Measurements from ENCODE around the gene USF1.
"Not testable (repeated sequence)": the region's sequence is repeated elsewhere in the genome, so short reads cannot be mapped to it uniquely, and the experiment has no call there.

USF1 gene

GRCh38 chr1:161070761-161071160 lies 25.0 kb upstream of the USF1 start:
- peaks cover 25% of the 10 kb centered on the region for H3K36me3 Mint-ChIP-seq (ENCODE audit: low read depth)
- peaks cover 47% of the 10 kb centered on the region for H3K4me1 Mint-ChIP-seq (ENCODE audit: low read depth)
- peak overlapping the region; percentile 31 for H3K4me3 Mint-ChIP-seq
- no peaks in the 10 kb centered on the region for H3K27me3 Mint-ChIP-seq (ENCODE audit: low read depth)
- H3K27ac Mint-ChIP-seq = peak overlapping the region; percentile 100
- no peaks in the 10 kb centered on the region for H3K9me3 Mint-ChIP-seq

- H3K27me3 Mint-ChIP-seq (ENCODE audit: low read depth) = no peaks in the 10 kb centered on the region
- peaks cover 47% of the 10 kb centered on the region for H3K4me1 Mint-ChIP-seq (ENCODE audit: low read depth)
- no peaks in the 10 kb centered on the region for H3K9me3 Mint-ChIP-seq
- H3K36me3 Mint-ChIP-seq (ENCODE audit: low read depth) = peaks cover 25% of the 10 kb centered on the region
- H3K4me3 Mint-ChIP-seq = peak within 1 kb of the TSS; percentile 100
- H3K27ac Mint-ChIP-seq = peak within 1 kb of the TSS; percentile 100
Observed at GRCh38 chr1:161069731-161070270, 24.0 kb upstream of the USF1 start, which contains the start of gene ARHGAP30. Gene ARHGAP30, minus strand, starts transcription at chr1:161069891. Its CDS starts 267 bp downstream, at chr1:161069624.

- Mint-ChIP-seq H3K4me1 (ENCODE audit: low read depth) (peaks cover 52% of the 10 kb centered on the region), H3K27me3 (ENCODE audit: low read depth) (no peaks in the 10 kb centered on the region), H3K9me3 (no peaks in the 10 kb centered on the region), H3K27ac (peak overlapping the region; percentile 100), H3K36me3 (ENCODE audit: low read depth) (peaks cover 30% of the 10 kb centered on the region), H3K4me3 (peak overlapping the region; percentile 100)
Observed at GRCh38 chr1:161069241-161069640, 23.5 kb upstream of the USF1 start.

- Mint-ChIP-seq H3K27me3 (ENCODE audit: low read depth) (no peaks in the 10 kb centered on the region), H3K4me3 (peak overlapping the region; percentile 100), H3K27ac (peak overlapping the region; percentile 100), H3K36me3 (ENCODE audit: low read depth) (peaks cover 36% of the 10 kb centered on the region), H3K4me1 (ENCODE audit: low read depth) (peaks cover 55% of the 10 kb centered on the region), H3K9me3 (no peaks in the 10 kb centered on the region)
Observed at GRCh38 chr1:161068306-161069234, 22.8 kb upstream of the USF1 start.

- peak overlapping the region; percentile 93 for H3K27ac Mint-ChIP-seq
- H3K4me1 Mint-ChIP-seq (ENCODE audit: low read depth) = peaks cover 54% of the 10 kb centered on the region
- H3K27me3 Mint-ChIP-seq (ENCODE audit: low read depth) = no peaks in the 10 kb centered on the region
- no peaks in the 10 kb centered on the region for H3K9me3 Mint-ChIP-seq
- H3K4me3 Mint-ChIP-seq = peak overlapping the region; percentile 100
- H3K36me3 Mint-ChIP-seq (ENCODE audit: low read depth) = peaks cover 47% of the 10 kb centered on the region
Observed at GRCh38 chr1:161066694-161067093, 20.9 kb upstream of the USF1 start.

GRCh38 chr1:161065681-161066080 lies 19.9 kb upstream of the USF1 start:
- not testable (repeated sequence) for H3K27ac Mint-ChIP-seq
- H3K4me1 Mint-ChIP-seq (ENCODE audit: low read depth) = peaks cover 49% of the 10 kb centered on the region

GRCh38 chr1:161063936-161064335 lies 18.2 kb upstream of the USF1 start:
- H3K4me1 Mint-ChIP-seq (ENCODE audit: low read depth) = peaks cover 41% of the 10 kb centered on the region
- peaks cover 55% of the 10 kb centered on the region for H3K36me3 Mint-ChIP-seq (ENCODE audit: low read depth)
- H3K4me3 Mint-ChIP-seq = peak overlapping the region; percentile 80
- H3K27ac Mint-ChIP-seq = peak overlapping the region; percentile 77
- not testable (repeated sequence) for H3K9me3 Mint-ChIP-seq; H3K27me3 Mint-ChIP-seq (ENCODE audit: low read depth)

More at GRCh38 chr1:161065681-161066080, 19.9 kb upstream of the USF1 start:
- not testable (repeated sequence) for H3K4me3 Mint-ChIP-seq; H3K27me3 Mint-ChIP-seq (ENCODE audit: low read depth); H3K9me3 Mint-ChIP-seq
- peaks cover 47% of the 10 kb centered on the region for H3K36me3 Mint-ChIP-seq (ENCODE audit: low read depth)

- Mint-ChIP-seq H3K9me3 (no peaks in the 10 kb centered on the region), H3K27me3 (ENCODE audit: low read depth) (no peaks in the 10 kb centered on the region), H3K36me3 (ENCODE audit: low read depth) (peaks cover 44% of the 10 kb centered on the region), H3K4me1 (ENCODE audit: low read depth) (peaks cover 34% of the 10 kb centered on the region), H3K4me3 (no peak overlapping the region), H3K27ac (no peak overlapping the region)
Observed at GRCh38 chr1:161061419-161061818, 15.6 kb upstream of the USF1 start.

GRCh38 chr1:161059293-161059692 lies 13.5 kb upstream of the USF1 start:
- no peak overlapping the region for H3K4me3 Mint-ChIP-seq
- H3K9me3 Mint-ChIP-seq = no peaks in the 10 kb centered on the region
- peaks cover 44% of the 10 kb centered on the region for H3K36me3 Mint-ChIP-seq (ENCODE audit: low read depth)
- no peaks in the 10 kb centered on the region for H3K27me3 Mint-ChIP-seq (ENCODE audit: low read depth)
- H3K4me1 Mint-ChIP-seq (ENCODE audit: low read depth) = peaks cover 34% of the 10 kb centered on the region
- no peak overlapping the region for H3K27ac Mint-ChIP-seq

- Mint-ChIP-seq H3K27me3 (ENCODE audit: low read depth) (no peaks in the 10 kb centered on the region), H3K4me3 (no peak overlapping the region), H3K36me3 (ENCODE audit: low read depth) (peaks cover 55% of the 10 kb centered on the region), H3K27ac (no peak overlapping the region), H3K9me3 (no peaks in the 10 kb centered on the region), H3K4me1 (ENCODE audit: low read depth) (peaks cover 24% of the 10 kb centered on the region)
Observed at GRCh38 chr1:161054805-161055204, 9.0 kb upstream of the USF1 start.

- H3K27ac Mint-ChIP-seq = no peak overlapping the region
- no peak overlapping the region for H3K4me3 Mint-ChIP-seq
- H3K4me1 Mint-ChIP-seq (ENCODE audit: low read depth) = peaks cover 24% of the 10 kb centered on the region
- H3K9me3 Mint-ChIP-seq = no peaks in the 10 kb centered on the region
- peaks cover 56% of the 10 kb centered on the region for H3K36me3 Mint-ChIP-seq (ENCODE audit: low read depth)
- no peaks in the 10 kb centered on the region for H3K27me3 Mint-ChIP-seq (ENCODE audit: low read depth)
Observed at GRCh38 chr1:161054232-161054631, 8.5 kb upstream of the USF1 start.

GRCh38 chr1:161052899-161053298 lies 7.1 kb upstream of the USF1 start:
- H3K4me1 Mint-ChIP-seq (ENCODE audit: low read depth) = peaks cover 29% of the 10 kb centered on the region
- no peaks in the 10 kb centered on the region for H3K9me3 Mint-ChIP-seq
- no peak overlapping the region for H3K27ac Mint-ChIP-seq
- no peaks in the 10 kb centered on the region for H3K27me3 Mint-ChIP-seq (ENCODE audit: low read depth)
- H3K36me3 Mint-ChIP-seq (ENCODE audit: low read depth) = peaks cover 65% of the 10 kb centered on the region
- H3K4me3 Mint-ChIP-seq = no peak overlapping the region

- Mint-ChIP-seq H3K27me3 (ENCODE audit: low read depth) (no peaks in the 10 kb centered on the region), H3K9me3 (no peaks in the 10 kb centered on the region), H3K4me3 (no peak overlapping the region), H3K27ac (no peak overlapping the region), H3K36me3 (ENCODE audit: low read depth) (peaks cover 66% of the 10 kb centered on the region), H3K4me1 (ENCODE audit: low read depth) (peaks cover 28% of the 10 kb centered on the region)
Observed at GRCh38 chr1:161051219-161051618, 5.4 kb upstream of the USF1 start.

GRCh38 chr1:161048949-161049722 lies 3.4 kb upstream of the USF1 start:
- Mint-ChIP-seq H3K27me3 (ENCODE audit: low read depth) (no peaks in the 10 kb centered on the region), H3K4me3 (no peak overlapping the region), H3K27ac (peak overlapping the region; percentile 78), H3K4me1 (ENCODE audit: low read depth) (peaks cover 34% of the 10 kb centered on the region), H3K36me3 (ENCODE audit: low read depth) (peaks cover 75% of the 10 kb centered on the region), H3K9me3 (no peaks in the 10 kb centered on the region)
